Measurements from ENCODE around the gene HOXD11.

DNA sequence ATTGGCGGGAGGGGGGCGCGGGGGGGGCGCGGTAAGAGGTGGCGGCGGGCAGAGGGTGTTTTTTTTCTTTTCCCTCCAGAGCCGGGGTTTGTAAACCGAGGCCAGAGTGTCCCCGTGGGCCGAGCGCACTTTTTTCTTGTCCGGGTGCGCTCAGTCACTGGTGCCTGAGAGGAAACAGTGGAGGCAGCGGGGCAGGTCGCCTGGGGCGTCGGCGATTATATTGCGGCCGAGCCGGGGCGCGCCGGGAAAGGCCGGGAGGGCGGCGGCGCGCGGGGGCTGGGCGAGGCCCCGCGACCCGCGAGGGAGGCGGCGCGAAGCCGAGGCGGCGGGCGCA lies 22.7 kb downstream of the HOXD11 start:
- TF ChIP-seq, protein P1, sequence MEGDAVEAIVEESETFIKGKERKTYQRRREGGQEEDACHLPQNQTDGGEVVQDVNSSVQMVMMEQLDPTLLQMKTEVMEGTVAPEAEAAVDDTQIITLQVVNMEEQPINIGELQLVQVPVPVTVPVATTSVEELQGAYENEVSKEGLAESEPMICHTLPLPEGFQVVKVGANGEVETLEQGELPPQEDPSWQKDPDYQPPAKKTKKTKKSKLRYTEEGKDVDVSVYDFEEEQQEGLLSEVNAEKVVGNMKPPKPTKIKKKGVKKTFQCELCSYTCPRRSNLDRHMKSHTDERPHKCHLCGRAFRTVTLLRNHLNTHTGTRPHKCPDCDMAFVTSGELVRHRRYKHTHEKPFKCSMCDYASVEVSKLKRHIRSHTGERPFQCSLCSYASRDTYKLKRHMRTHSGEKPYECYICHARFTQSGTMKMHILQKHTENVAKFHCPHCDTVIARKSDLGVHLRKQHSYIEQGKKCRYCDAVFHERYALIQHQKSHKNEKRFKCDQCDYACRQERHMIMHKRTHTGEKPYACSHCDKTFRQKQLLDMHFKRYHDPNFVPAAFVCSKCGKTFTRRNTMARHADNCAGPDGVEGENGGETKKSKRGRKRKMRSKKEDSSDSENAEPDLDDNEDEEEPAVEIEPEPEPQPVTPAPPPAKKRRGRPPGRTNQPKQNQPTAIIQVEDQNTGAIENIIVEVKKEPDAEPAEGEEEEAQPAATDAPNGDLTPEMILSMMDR (conservative IDR thresholded peaks at IDR 0.05 in 1 of 2, IDR thresholded peaks at IDR 0.05 in 1 of 2; ENCODE audit: extremely low read depth in 1 of 2, insufficient read depth in 1 of 2, low read depth in 1 of 2, low read length in 2 of 2) = no peak
- no peak for TF ChIP-seq EZH2 (IDR thresholded peaks at IDR 0.05; ENCODE audit: borderline replicate concordance, low read length)

Data from mammary epithelial cell (primary cell).